Memory B cell (primary cell): ENCODE data around the gene CTAGE8.
A peak's percentile ranks its signal among the peaks of the same experiment; 100 is the strongest.
"Not testable (repeated sequence)": the region's sequence is repeated elsewhere in the genome, so short reads cannot be mapped to it uniquely, and the experiment has no call there.

Source experiments
- ATAC-seq: fragments of 150-1000 bp; cut with Tn5 transposase; 2 replicates; pipeline ENCODE4 v1.10.0; 2021; ENCODE audit warnings: low read depth, mild to moderate bottlenecking, moderate library complexity
- DNase-seq, 2 donors: peaks; one replicate each; pipeline ENCODE4 v3.0.0; 2022; ENCODE audit warnings: low spot score in 2 of 2
- H3K27ac Mint-ChIP-seq: one replicate; pipeline ENCODE4 v1.8.0; 2022; ENCODE audit warnings: mild to moderate bottlenecking, moderate library complexity, mixed read lengths
- H3K27me3 Mint-ChIP-seq: one replicate; pipeline ENCODE4 v1.8.0; 2022; ENCODE audit warnings: mixed read lengths
- H3K36me3 Mint-ChIP-seq: one replicate; pipeline ENCODE4 v1.8.0; 2022; ENCODE audit warnings: mild to moderate bottlenecking, mixed read lengths
- H3K4me1 Mint-ChIP-seq: one replicate; pipeline ENCODE4 v1.8.0; 2022; ENCODE audit warnings: mixed read lengths
- H3K4me3 Mint-ChIP-seq: one replicate; pipeline ENCODE4 v1.8.0; 2022; ENCODE audit warnings: mild to moderate bottlenecking, moderate library complexity, mixed read lengths
- H3K9me3 Mint-ChIP-seq: one replicate; pipeline ENCODE4 v1.8.0; 2022; ENCODE audit warnings: mixed read lengths

Gene CTAGE8

GRCh38 chr7:144269188-144269587, at the start of gene CTAGE8:
CTAGE8 (minus strand) TSS chr7:144269288; CDS start chr7:144269250, 38 bp downstream.
- not testable (repeated sequence) for H3K27me3 Mint-ChIP-seq, ATAC-seq, H3K4me3 Mint-ChIP-seq, DNase-seq, H3K36me3 Mint-ChIP-seq, H3K4me1 Mint-ChIP-seq, H3K9me3 Mint-ChIP-seq, H3K27ac Mint-ChIP-seq

GRCh38 chr7:144317537-144317936, 48.4 kb upstream of the CTAGE8 start:
- not testable (repeated sequence) for H3K4me3 Mint-ChIP-seq, H3K27ac Mint-ChIP-seq, H3K9me3 Mint-ChIP-seq, H3K36me3 Mint-ChIP-seq, ATAC-seq, DNase-seq, H3K27me3 Mint-ChIP-seq, H3K4me1 Mint-ChIP-seq

GRCh38 chr7:144311872-144312469, 42.9 kb upstream of the CTAGE8 start, which contains the start of gene OR2A1:
OR2A1 (plus strand) TSS chr7:144312419; CDS start chr7:144318125, 5,706 bp downstream.
- DNase-seq, ATAC-seq, H3K27me3 Mint-ChIP-seq, H3K9me3 Mint-ChIP-seq, H3K36me3 Mint-ChIP-seq, H3K27ac Mint-ChIP-seq, H3K4me1 Mint-ChIP-seq, H3K4me3 Mint-ChIP-seq: not testable (repeated sequence)

- H3K4me1 Mint-ChIP-seq, H3K27me3 Mint-ChIP-seq, H3K9me3 Mint-ChIP-seq, H3K27ac Mint-ChIP-seq, ATAC-seq, H3K36me3 Mint-ChIP-seq, DNase-seq, H3K4me3 Mint-ChIP-seq: not testable (repeated sequence)
These were observed 42.1 kb upstream of the CTAGE8 start for GRCh38 chr7:144311218-144311617.

GRCh38 chr7:144309702-144310101, 40.6 kb upstream of the CTAGE8 start:
- ATAC-seq, H3K36me3 Mint-ChIP-seq, H3K4me3 Mint-ChIP-seq: not testable (repeated sequence)

GRCh38 chr7:144305156-144305555, 36.1 kb upstream of the CTAGE8 start:
- DNase-seq, ATAC-seq, H3K27me3 Mint-ChIP-seq, H3K4me3 Mint-ChIP-seq, H3K36me3 Mint-ChIP-seq, H3K27ac Mint-ChIP-seq, H3K9me3 Mint-ChIP-seq, H3K4me1 Mint-ChIP-seq: not testable (repeated sequence)

More at GRCh38 chr7:144309702-144310101, 40.6 kb upstream of the CTAGE8 start:
- not testable (repeated sequence) for DNase-seq, H3K4me1 Mint-ChIP-seq, H3K9me3 Mint-ChIP-seq, H3K27me3 Mint-ChIP-seq, H3K27ac Mint-ChIP-seq

- not testable (repeated sequence) for H3K4me3 Mint-ChIP-seq, H3K27me3 Mint-ChIP-seq, H3K27ac Mint-ChIP-seq, H3K36me3 Mint-ChIP-seq, ATAC-seq, DNase-seq, H3K9me3 Mint-ChIP-seq, H3K4me1 Mint-ChIP-seq
These were observed 34.5 kb upstream of the CTAGE8 start for GRCh38 chr7:144303607-144304006.

GRCh38 chr7:144302578-144303303, 33.7 kb upstream of the CTAGE8 start:
- H3K36me3 Mint-ChIP-seq, H3K4me3 Mint-ChIP-seq, H3K4me1 Mint-ChIP-seq, ATAC-seq, DNase-seq, H3K27ac Mint-ChIP-seq, H3K9me3 Mint-ChIP-seq, H3K27me3 Mint-ChIP-seq: not testable (repeated sequence)

- peak; percentile 77 for ATAC-seq
- not testable (repeated sequence) for H3K27ac Mint-ChIP-seq, H3K36me3 Mint-ChIP-seq
These were observed 24.9 kb upstream of the CTAGE8 start for GRCh38 chr7:144293794-144294499.

GRCh38 chr7:144292384-144293161, 23.5 kb upstream of the CTAGE8 start:
- H3K27me3 Mint-ChIP-seq, H3K9me3 Mint-ChIP-seq, DNase-seq, H3K4me1 Mint-ChIP-seq, H3K4me3 Mint-ChIP-seq, ATAC-seq, H3K36me3 Mint-ChIP-seq, H3K27ac Mint-ChIP-seq: not testable (repeated sequence)

More at GRCh38 chr7:144293794-144294499, 24.9 kb upstream of the CTAGE8 start:
- not testable (repeated sequence) for H3K9me3 Mint-ChIP-seq, H3K27me3 Mint-ChIP-seq, H3K4me3 Mint-ChIP-seq, H3K4me1 Mint-ChIP-seq, DNase-seq

GRCh38 chr7:144291607-144292006, 22.5 kb upstream of the CTAGE8 start:
- not testable (repeated sequence) for H3K4me1 Mint-ChIP-seq, DNase-seq, ATAC-seq, H3K4me3 Mint-ChIP-seq, H3K27me3 Mint-ChIP-seq, H3K9me3 Mint-ChIP-seq, H3K36me3 Mint-ChIP-seq, H3K27ac Mint-ChIP-seq

- not testable (repeated sequence) for H3K4me1 Mint-ChIP-seq, ATAC-seq, H3K27me3 Mint-ChIP-seq, H3K4me3 Mint-ChIP-seq, H3K9me3 Mint-ChIP-seq, H3K27ac Mint-ChIP-seq, DNase-seq, H3K36me3 Mint-ChIP-seq
These were observed 18.2 kb upstream of the CTAGE8 start for GRCh38 chr7:144287171-144287784.

GRCh38 chr7:144283716-144284115, 14.6 kb upstream of the CTAGE8 start:
- H3K4me1 Mint-ChIP-seq, ATAC-seq, H3K27me3 Mint-ChIP-seq, H3K36me3 Mint-ChIP-seq, H3K27ac Mint-ChIP-seq, H3K9me3 Mint-ChIP-seq, DNase-seq, H3K4me3 Mint-ChIP-seq: not testable (repeated sequence)
